GM23338 (cell line): ENCODE results near the gene CDYL2.

ENCODE experiments used
- CREB1 ChIP-seq: fragments of 250-450 bp; sonication (Bioruptor Pico); IDR thresholded peaks from 2 replicates; pipeline ENCODE4 v1.5.0; 2020; ENCODE audit warnings: low read depth, mild to moderate bottlenecking, moderate library complexity
- CTCF ChIP-seq, 2 experiments: fragments of 200-600 bp in 1 of 2; sonication (generic) in 1 of 2; conservative IDR thresholded peaks; 2 replicates each; pipeline versions ENCODE4 v1.5.1 to v1.6.1; 2016 to 2017; ENCODE audit warnings: antibody characterized with exemption in 2 of 2, low read depth in 2 of 2, mild to moderate bottlenecking in 2 of 2, moderate library complexity in 1 of 2
- EZH2 ChIP-seq: fragments of 200-600 bp; sonication (generic); IDR thresholded peaks from one replicate; pipeline ENCODE4 v1.8.0; 2017; ENCODE audit warnings: antibody characterized with exemption, mild to moderate bottlenecking, low read depth; ENCODE audit not compliant: unreplicated experiment
- POLR2AphosphoS5 ChIP-seq: IDR thresholded peaks from 2 replicates; pipeline ENCODE4 v1.6.1; 2016; ENCODE audit warnings: antibody characterized with exemption, low read depth
- STAT1 ChIP-seq: IDR thresholded peaks from one replicate; pipeline ENCODE4 v1.6.1; 2016; ENCODE audit warnings: antibody characterized with exemption; ENCODE audit not compliant: unreplicated experiment
- TF ChIP-seq, protein P1 (sequence below): IDR thresholded peaks from one replicate; pipeline ENCODE4 v1.6.1; 2018; ENCODE audit warnings: antibody characterized with exemption; ENCODE audit not compliant: unreplicated experiment

DNA sequence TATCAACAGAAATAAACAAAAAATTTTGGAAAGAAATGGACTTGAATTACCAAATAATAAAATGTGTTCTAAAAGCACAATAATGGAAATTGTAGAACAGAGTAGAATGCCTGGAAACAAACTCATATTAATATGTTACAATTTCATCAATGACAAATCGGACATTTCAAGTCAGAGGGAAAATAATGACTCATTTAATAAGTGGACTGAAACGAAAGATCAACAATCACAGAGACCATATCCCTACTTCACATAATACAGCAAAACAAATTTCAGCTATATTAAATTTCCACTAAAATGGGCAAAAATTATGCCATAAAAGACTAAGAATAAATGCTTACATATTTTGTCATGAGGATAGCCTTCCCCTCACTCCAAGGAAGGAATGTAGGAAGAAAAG lies 25.7 kb downstream of the CDYL2 start:
- no peak for TF ChIP-seq CTCF (conservative IDR thresholded peaks at IDR 0.05; ENCODE audit: low read depth in 2 of 2)
- no peak for TF ChIP-seq POLR2AphosphoS5
- TF ChIP-seq, protein P1, sequence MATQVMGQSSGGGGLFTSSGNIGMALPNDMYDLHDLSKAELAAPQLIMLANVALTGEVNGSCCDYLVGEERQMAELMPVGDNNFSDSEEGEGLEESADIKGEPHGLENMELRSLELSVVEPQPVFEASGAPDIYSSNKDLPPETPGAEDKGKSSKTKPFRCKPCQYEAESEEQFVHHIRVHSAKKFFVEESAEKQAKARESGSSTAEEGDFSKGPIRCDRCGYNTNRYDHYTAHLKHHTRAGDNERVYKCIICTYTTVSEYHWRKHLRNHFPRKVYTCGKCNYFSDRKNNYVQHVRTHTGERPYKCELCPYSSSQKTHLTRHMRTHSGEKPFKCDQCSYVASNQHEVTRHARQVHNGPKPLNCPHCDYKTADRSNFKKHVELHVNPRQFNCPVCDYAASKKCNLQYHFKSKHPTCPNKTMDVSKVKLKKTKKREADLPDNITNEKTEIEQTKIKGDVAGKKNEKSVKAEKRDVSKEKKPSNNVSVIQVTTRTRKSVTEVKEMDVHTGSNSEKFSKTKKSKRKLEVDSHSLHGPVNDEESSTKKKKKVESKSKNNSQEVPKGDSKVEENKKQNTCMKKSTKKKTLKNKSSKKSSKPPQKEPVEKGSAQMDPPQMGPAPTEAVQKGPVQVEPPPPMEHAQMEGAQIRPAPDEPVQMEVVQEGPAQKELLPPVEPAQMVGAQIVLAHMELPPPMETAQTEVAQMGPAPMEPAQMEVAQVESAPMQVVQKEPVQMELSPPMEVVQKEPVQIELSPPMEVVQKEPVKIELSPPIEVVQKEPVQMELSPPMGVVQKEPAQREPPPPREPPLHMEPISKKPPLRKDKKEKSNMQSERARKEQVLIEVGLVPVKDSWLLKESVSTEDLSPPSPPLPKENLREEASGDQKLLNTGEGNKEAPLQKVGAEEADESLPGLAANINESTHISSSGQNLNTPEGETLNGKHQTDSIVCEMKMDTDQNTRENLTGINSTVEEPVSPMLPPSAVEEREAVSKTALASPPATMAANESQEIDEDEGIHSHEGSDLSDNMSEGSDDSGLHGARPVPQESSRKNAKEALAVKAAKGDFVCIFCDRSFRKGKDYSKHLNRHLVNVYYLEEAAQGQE, result no peak
- TF ChIP-seq EZH2, result no peak
- no peak for TF ChIP-seq STAT1
- TF ChIP-seq CREB1 (CRISPR knock-in tag), result no peak
